SK-N-MC (cell line): ENCODE measurements around the gene PTPRN2.
"Not testable (repeated sequence)": the region's sequence is repeated elsewhere in the genome, so short reads cannot be mapped to it uniquely, and the experiment has no call there.

Experiments
- DNase-seq: peaks from one replicate; pipeline ENCODE4 v3.0.0-alpha.2; 2011; ENCODE audit warnings: low read depth, low spot score
- H3K27ac ChIP-seq: fragments of 200-600 bp; sonication (generic); 2 replicates; pipeline ENCODE4 v1.5.1; 2016; ENCODE audit warnings: mixed run types
- H3K36me3 ChIP-seq: fragments of 200-600 bp; sonication (generic); 2 replicates; pipeline ENCODE4 v1.6.1; 2017; ENCODE audit warnings: antibody characterized with exemption, low read length, mixed read lengths; ENCODE audit not compliant: insufficient read depth
- H3K4me3 ChIP-seq: fragments of 200-600 bp; sonication (generic); 2 replicates; pipeline ENCODE4 v1.5.1; 2016
- H3K9ac ChIP-seq: fragments of 200-600 bp; sonication (generic); 2 replicates; pipeline ENCODE4 v1.8.0; 2017; ENCODE audit warnings: mixed run types, mixed read lengths; ENCODE audit not compliant: insufficient read length
- H3K9me3 ChIP-seq: fragments of 200-600 bp; sonication (generic); 2 replicates; pipeline ENCODE4 v1.6.1; 2017; ENCODE audit warnings: low read depth, mild to moderate bottlenecking, antibody characterized with exemption, low read length, moderate library complexity, mixed read lengths
- EZH2 ChIP-seq: fragments of 200-600 bp; sonication (generic); IDR thresholded peaks from one replicate; pipeline ENCODE4 v1.6.1; 2017; ENCODE audit warnings: antibody characterized with exemption
- FOXP2 ChIP-seq: optimal IDR thresholded peaks from 2 replicates; pipeline ENCODE3; 2011; ENCODE audit warnings: mild to moderate bottlenecking, moderate library complexity; ENCODE audit not compliant: insufficient read depth; ENCODE audit errors: extremely low read length, control extremely low read depth
- POLR2AphosphoS5 ChIP-seq: IDR thresholded peaks from 2 replicates; pipeline ENCODE4 v1.6.1; 2012; ENCODE audit warnings: mild to moderate bottlenecking, low read depth, low read length, borderline replicate concordance

Gene PTPRN2

DNA sequence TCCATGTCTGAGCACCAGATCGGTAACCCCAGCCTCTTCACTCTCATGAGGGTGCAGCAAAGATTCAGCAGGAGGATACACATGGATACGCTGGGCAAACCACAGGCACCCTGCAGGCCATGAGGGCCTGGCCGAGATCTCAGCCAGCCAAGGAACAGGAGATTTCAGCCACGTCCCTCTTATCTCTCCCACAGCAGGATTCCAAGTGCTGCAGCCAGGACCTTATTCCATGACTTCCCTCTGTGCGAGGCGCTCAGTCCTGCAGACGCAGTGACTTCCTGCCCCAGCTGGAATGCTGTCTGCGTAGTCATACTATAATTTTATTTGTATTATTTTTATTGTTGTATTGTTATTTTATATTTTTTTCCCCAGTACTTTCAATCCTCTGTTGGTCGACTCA is 66.8 kb downstream of the PTPRN2 start:
- DNase-seq: no peak
- no peak for TF ChIP-seq EZH2
- no peak for TF ChIP-seq POLR2AphosphoS5
- no peak for TF ChIP-seq FOXP2
- H3K27ac ChIP-seq: no peak overlapping the region
- H3K36me3 ChIP-seq: no peaks in the 10 kb centered on the region
- H3K4me3 ChIP-seq: no peak overlapping the region
- no peaks in the 10 kb centered on the region for H3K9me3 ChIP-seq
- no peak overlapping the region for H3K9ac ChIP-seq

DNA sequence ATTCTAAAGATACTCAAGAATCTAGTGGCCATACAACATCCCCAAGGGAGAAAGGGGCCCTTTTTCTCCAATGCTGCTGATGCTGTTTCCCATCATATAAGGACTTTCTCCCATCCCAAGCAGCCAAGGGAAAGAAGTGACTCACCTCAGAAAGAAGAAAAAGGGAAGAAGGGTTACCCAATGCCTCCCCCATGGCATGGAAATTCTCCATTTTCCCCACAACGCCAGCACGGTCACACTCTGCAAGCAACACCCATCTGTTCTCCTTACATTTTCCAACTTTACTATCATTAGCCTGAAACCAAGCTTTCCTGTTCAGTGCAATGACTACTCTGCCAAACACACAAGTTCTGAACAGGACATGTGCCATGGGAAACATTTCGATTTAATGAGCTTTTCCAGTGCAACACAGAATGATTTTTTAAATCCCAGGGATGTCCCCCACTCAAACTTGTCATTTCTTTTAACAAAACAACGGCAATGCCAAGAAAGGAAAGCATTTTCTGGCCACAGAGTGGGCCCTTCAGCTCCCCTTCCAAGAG is 67.9 kb downstream of the PTPRN2 start:
- Histone ChIP-seq H3K9me3 (no peaks in the 10 kb centered on the region), H3K36me3 (no peaks in the 10 kb centered on the region), H3K27ac (no peak overlapping the region), H3K4me3 (no peak overlapping the region), H3K9ac (no peak overlapping the region)
- TF ChIP-seq POLR2AphosphoS5: no peak
- no peak for TF ChIP-seq FOXP2
- TF ChIP-seq EZH2: no peak
- DNase-seq: no peak

DNA sequence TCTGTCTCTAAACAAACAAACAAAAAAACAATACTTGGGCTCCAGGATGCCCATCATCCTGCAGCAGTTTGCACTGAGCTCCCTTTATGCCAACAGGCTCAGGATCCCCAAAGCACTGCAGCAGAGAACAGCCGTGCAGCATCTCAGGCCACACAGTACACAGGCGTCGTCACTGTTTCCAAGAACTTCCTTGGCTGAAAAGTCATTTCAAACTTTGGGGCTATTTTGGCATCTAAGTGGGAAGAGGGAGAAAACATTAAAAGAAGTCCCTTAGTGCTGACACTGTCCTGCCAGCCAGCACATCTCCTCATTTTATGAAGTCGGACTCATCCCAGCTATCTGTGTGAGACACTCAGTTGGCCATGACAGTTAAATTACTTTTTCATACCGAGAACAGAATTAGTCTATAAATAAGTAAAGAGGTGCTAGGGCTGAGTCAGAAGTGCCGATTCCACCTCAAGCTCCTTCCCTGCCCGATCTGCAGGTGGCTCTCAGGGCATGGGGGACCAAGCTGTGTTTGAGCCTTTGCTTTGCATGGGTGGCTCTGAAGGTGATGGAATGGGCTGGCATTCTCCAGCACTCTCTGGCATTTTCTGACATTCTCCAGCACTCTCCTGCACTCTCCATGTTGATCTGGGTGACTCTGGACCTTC is 68.5 kb downstream of the PTPRN2 start:
- Histone ChIP-seq H3K27ac (no peak overlapping the region), H3K36me3 (no peaks in the 10 kb centered on the region), H3K4me3 (no peak overlapping the region), H3K9me3 (no peaks in the 10 kb centered on the region), H3K9ac (no peak overlapping the region)
- TF ChIP-seq EZH2 (no peak), POLR2AphosphoS5 (no peak), FOXP2 (no peak)
- no peak for DNase-seq

DNA sequence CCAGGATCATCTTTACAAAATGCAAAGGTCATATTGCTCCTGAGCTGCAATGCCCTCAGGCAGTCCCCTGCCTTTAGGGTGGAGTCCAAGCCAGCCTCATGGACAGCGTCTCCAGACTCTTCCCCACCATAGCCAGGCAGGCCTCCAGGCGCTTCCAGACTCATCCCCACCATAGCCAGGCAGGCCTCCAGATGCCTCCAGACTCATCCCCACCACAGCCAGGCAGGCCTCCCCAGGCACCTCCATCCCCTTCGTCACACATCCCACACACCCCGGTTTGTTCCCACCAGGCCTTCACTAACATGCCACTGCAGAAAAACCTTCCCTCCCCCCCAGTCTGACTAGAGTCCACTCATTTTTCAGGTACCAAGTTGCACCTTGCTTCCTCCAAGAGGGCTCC is 70.1 kb downstream of the PTPRN2 start:
- Histone ChIP-seq H3K4me3 (no peak overlapping the region), H3K36me3 (no peaks in the 10 kb centered on the region), H3K9ac (no peak overlapping the region), H3K9me3 (no peaks in the 10 kb centered on the region), H3K27ac (no peak overlapping the region)
- no peak for DNase-seq
- TF ChIP-seq POLR2AphosphoS5: no peak
- TF ChIP-seq EZH2: no peak
- TF ChIP-seq FOXP2: no peak

DNA sequence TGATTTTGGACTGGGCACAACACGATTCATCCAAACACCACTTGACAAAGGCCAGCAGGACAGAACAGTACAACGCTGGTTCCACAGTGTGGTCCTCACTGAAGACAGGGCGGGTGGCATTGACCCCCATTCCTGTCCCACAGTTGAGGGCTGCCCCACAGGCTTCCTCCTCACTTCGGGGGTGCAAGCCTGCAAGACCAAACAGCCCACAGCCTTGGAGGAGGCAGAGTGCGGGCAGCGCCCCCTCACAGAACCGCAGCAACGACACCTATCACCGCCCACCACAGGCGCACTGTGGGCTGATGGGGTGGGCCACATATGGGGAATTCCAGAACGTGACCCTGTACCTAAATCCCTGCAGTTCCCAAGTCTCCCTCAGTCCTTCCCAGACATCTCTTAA is 70.6 kb downstream of the PTPRN2 start:
- TF ChIP-seq FOXP2 (no peak), POLR2AphosphoS5 (no peak), EZH2 (no peak)
- no peak for DNase-seq
- Histone ChIP-seq H3K9me3 (no peaks in the 10 kb centered on the region), H3K27ac (no peak overlapping the region), H3K4me3 (no peak overlapping the region), H3K9ac (no peak overlapping the region), H3K36me3 (no peaks in the 10 kb centered on the region)

DNA sequence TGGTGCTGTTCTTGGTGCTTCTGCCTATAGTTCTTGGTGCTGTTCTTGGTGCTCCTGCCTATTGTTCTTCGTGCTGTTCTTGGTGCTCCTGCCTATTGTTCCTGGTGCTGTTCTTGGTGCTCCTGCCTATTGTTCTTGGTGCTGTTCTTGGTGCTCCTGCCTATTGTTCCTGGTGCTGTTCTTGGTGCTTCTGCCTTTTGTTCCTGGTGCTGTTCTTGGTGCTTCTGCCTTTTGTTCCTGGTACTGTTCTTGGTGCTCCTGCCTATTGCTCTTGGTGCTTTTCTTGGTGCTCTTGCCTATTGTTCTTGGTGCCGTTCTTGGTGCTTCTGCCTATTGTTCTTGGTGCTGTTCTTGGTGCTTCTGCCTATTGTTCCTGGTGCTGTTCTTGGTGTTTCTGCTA is 71.1 kb downstream of the PTPRN2 start:
- no peak overlapping the region for H3K4me3 ChIP-seq
- TF ChIP-seq EZH2 (no peak), POLR2AphosphoS5 (no peak), FOXP2 (no peak)
- H3K36me3 ChIP-seq: no peaks in the 10 kb centered on the region
- no peak overlapping the region for H3K9ac ChIP-seq
- DNase-seq: no peak
- no peak overlapping the region for H3K27ac ChIP-seq
- H3K9me3 ChIP-seq: no peaks in the 10 kb centered on the region

DNA sequence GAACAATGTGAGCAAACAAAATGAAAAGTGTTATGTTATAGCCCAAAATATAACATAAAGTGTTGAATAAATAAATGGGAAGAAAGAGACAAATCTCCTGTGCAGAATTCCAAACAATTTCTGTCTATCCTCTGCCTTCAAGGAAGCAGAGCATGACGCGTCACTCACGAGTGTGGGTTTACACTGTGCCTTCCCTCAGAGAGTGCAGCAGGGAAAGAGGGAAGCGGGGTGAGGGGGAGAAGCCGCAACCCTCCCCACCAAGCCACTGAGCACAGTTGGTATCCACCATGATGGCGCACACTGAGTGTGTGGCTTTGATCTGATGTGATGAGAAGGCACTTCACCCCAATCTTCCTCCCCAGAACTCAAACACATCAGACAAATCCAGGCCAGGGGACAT is 74.8 kb downstream of the PTPRN2 start:
- no peak overlapping the region for H3K9ac ChIP-seq
- no peak overlapping the region for H3K4me3 ChIP-seq
- no peak overlapping the region for H3K27ac ChIP-seq
- no peak for TF ChIP-seq EZH2
- TF ChIP-seq POLR2AphosphoS5: no peak
- TF ChIP-seq FOXP2: no peak
- no peak for DNase-seq
- no peaks in the 10 kb centered on the region for H3K9me3 ChIP-seq
- H3K36me3 ChIP-seq: no peaks in the 10 kb centered on the region

DNA sequence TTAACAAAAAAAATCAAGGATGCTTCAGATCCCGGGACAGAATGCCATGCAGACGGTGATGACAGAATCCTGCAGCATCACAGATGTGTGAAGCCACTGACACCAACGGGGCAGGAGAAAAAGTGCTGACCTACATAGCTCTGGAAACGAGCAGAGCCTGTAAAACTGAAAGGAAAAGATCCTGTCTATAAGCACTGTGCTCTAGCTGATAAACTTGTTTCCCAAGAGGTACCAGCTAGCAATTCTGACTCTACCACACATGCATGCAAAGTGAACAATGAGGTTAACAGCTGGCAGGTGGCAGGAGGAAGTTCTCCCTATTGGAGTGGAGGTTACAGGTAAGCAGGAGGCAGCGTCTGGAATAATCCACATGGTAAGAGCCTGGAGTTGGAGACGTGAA is 75.6 kb downstream of the PTPRN2 start:
- TF ChIP-seq EZH2 (no peak), FOXP2 (no peak), POLR2AphosphoS5 (no peak)
- no peaks in the 10 kb centered on the region for H3K9me3 ChIP-seq
- no peak overlapping the region for H3K9ac ChIP-seq
- H3K36me3 ChIP-seq: no peaks in the 10 kb centered on the region
- DNase-seq: no peak
- H3K27ac ChIP-seq: no peak overlapping the region
- no peak overlapping the region for H3K4me3 ChIP-seq

DNA sequence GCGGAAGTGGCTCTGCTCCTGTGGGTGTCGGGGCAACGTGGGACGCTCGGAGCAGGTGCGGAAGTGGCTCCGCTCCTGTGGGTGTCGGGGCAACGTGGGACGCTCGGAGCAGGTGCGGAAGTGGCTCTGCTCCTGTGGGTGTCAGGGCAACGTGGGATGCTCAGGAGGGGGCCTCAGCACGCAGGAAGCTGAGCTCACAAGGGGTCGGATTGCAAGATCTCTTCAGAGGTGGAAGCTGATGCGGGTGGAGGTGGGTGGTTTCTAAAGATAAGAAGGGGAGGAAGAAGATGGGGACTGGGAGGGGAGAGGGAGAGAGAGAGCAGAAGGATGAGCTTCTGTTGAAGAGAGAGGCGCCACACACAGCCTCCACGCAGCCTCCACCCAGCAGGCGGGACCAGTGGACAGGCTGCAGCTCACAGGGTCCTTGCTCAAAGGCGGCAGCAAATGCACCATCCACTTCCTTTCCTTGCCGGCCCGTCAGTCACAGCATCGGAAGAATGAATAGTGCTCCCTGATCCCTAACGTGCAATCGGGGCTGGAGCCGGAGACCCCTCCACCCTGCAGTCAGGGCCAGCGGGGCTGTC is 78.7 kb downstream of the PTPRN2 start:
- Histone ChIP-seq H3K9ac (no peak overlapping the region), H3K4me3 (no peak overlapping the region), H3K27ac (no peak overlapping the region), H3K36me3 (no peaks in the 10 kb centered on the region), H3K9me3 (no peaks in the 10 kb centered on the region)
- no peak for DNase-seq
- TF ChIP-seq EZH2: no peak
- TF ChIP-seq FOXP2: no peak
- no peak for TF ChIP-seq POLR2AphosphoS5

DNA sequence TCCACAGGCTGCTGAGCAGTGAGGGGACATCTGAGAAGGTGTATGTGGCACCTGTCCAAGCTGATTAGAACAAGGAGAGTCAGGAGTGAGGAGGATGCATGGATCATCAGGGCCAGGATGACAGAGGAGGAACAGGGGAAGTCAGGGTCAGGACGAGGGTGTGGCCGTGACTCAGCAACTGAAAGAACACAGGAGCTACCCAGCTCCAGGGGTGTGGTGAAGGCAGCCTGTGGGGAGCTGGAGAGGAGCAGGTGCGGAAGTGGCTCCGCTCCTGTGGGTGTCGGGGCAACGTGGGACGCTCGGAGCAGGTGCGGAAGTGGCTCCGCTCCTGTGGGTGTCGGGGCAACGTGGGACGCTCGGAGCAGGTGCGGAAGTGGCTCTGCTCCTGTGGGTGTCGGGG is 79.3 kb downstream of the PTPRN2 start:
- not testable (repeated sequence) for H3K9me3 ChIP-seq, H3K36me3 ChIP-seq, DNase-seq, H3K4me3 ChIP-seq, H3K27ac ChIP-seq, H3K9ac ChIP-seq
